ENCODE data around the gene SCN5A. TPM values are rescaled to one million over a fixed set of nuclear protein-coding genes. Genes with fewer than 3 reads are reported as not detected.

Gene SCN5A
- total and polyA plus RNA-seq, 2 of the 13 experiments (the other 11 are each of a cell fraction or from before 2014, with no cell fraction given): 0.22 TPM; not detected in 1

- H3K36me3 ChIP-seq (replicated peaks in 1 of 2; ENCODE audit: control insufficient read depth in 1 of 2, insufficient read depth in 2 of 2, low read length in 2 of 2): no peaks in the 10 kb centered on the region
- H3K4me2 ChIP-seq (ENCODE audit: low read depth, low read length): no peak overlapping the region
- ATAC-seq (no peak), DNase-seq (ENCODE audit: low spot score) (no peak), FAIRE-seq (no peak)
- H3K4me3 ChIP-seq (replicated peaks in 1 of 3; ENCODE audit: insufficient read depth in 1 of 3, low read depth in 2 of 3, low read length in 3 of 3): no peak overlapping the region
- WGBS (ENCODE audit: low lambda C conversion rate): 5% methylated on average over 4 of the region's 5 CpGs
- in situ Hi-C loops (cut with HindIII; ENCODE audit: extremely low pct_ligation_motif_present, low pct_unique_long_range_greater_than_20kb): no loop called here
- ChIA-PET POLR2A (no interaction called here), CTCF (ENCODE audit: low intra/inter-chr PET ratio, low total read pairs) (no interaction called here)
- no peak overlapping the region for H2AFZ ChIP-seq (ENCODE audit: low read length)
- no peak for TF ChIP-seq NR2F6 (IDR thresholded peaks at IDR 0.05)
- no peak for TF ChIP-seq NR2F6 (CRISPR knock-in tag; IDR thresholded peaks at IDR 0.05)
- no peak for TF ChIP-seq ZZZ3 (CRISPR knock-in tag; IDR thresholded peaks at IDR 0.05; ENCODE audit: borderline replicate concordance)
- no peak for TF ChIP-seq THAP7 (CRISPR knock-in tag; IDR thresholded peaks at IDR 0.05)
- no peak for TF ChIP-seq ZNF281 (CRISPR knock-in tag; IDR thresholded peaks at IDR 0.05; ENCODE audit: borderline replicate concordance)
- no peak for TF ChIP-seq ZNF343 (CRISPR knock-in tag; IDR thresholded peaks at IDR 0.05)
- TF ChIP-seq KDM5B (CRISPR knock-in tag; IDR thresholded peaks at IDR 0.05; ENCODE audit: borderline replicate concordance): no peak
- no peak for TF ChIP-seq UBTF (CRISPR knock-in tag; IDR thresholded peaks at IDR 0.05)
- TF ChIP-seq ZNF512B (CRISPR knock-in tag; IDR thresholded peaks at IDR 0.05; ENCODE audit: borderline replicate concordance): no peak
- no peak for TF ChIP-seq KDM5A (IDR thresholded peaks at IDR 0.05; ENCODE audit: borderline replicate concordance, low read length)
- TF ChIP-seq ZNF780A (CRISPR knock-in tag; IDR thresholded peaks at IDR 0.05): no peak
- TF ChIP-seq NFE2 (CRISPR knock-in tag; IDR thresholded peaks at IDR 0.05): no peak
- no peak for TF ChIP-seq REXO4 (CRISPR knock-in tag; IDR thresholded peaks at IDR 0.05; ENCODE audit: borderline replicate concordance)
- TF ChIP-seq ZMAT3 (CRISPR knock-in tag; conservative IDR thresholded peaks at IDR 0.05): no peak
- no peak for TF ChIP-seq IRF9 (CRISPR knock-in tag; IDR thresholded peaks at IDR 0.05; ENCODE audit: borderline replicate concordance)
- intact Hi-C loops (cut with micrococcal nuclease; ENCODE audit: unreplicated experiment): no loop called here
- H3K9ac ChIP-seq (ENCODE audit: insufficient read depth, low read depth, low read length): no peak overlapping the region
- H4K20me1 ChIP-seq (ENCODE audit: insufficient read depth, low read length): 0 out of 2 replicates have a peak, but pooled peaks cover 2% of the 10 kb centered on the region
- H3K4me1 ChIP-seq (ENCODE audit: insufficient read depth, low read length): no peaks in the 10 kb centered on the region
- H3K27ac ChIP-seq (ENCODE audit: extremely low read length, insufficient read depth, low read length): no peak overlapping the region
- no TSS peak for BruUV-seq (replicated peaks)
- H3K79me2 ChIP-seq (ENCODE audit: insufficient read depth, low read length): no peaks in the 10 kb centered on the region
- no peaks in the 10 kb centered on the region for H3K9me3 ChIP-seq (ENCODE audit: low read length)
- H3K27me3 ChIP-seq (ENCODE audit: control insufficient read depth in 1 of 2, insufficient read depth in 2 of 2, low read length in 2 of 2): peaks cover 11 to 76% of the 10 kb centered on the region in 2 experiments
These were observed 36.1 kb downstream of the SCN5A start for GRCh38 chr3:38613426-38613825.
